NCI-H1105 treated with DMSO at 0.1 percent for 48 hours (cell line): ENCODE results near the gene TSPAN4.

Experiments used
- DNase-seq: peaks from one replicate; lab custom pipeline; 2025; lab: John Stamatoyannopoulos, UW

Gene TSPAN4

GRCh38 chr11:911031-911889, 68.6 kb downstream of the TSPAN4 start:
- DNase-seq = peak; percentile 29

- no peak for DNase-seq
Observed at GRCh38 chr11:911890-912219, 69.2 kb downstream of the TSPAN4 start.

- DNase-seq = no peak
Observed at GRCh38 chr11:912266-912665, 69.6 kb downstream of the TSPAN4 start.

GRCh38 chr11:913043-913442, 70.4 kb downstream of the TSPAN4 start:
- no peak for DNase-seq

- DNase-seq = no peak
Observed at GRCh38 chr11:914204-914603, 71.6 kb downstream of the TSPAN4 start.

GRCh38 chr11:914747-915501, 72.3 kb downstream of the TSPAN4 start:
- DNase-seq = no peak
